Measurements from ENCODE around the gene VN1R5.

VN1R5 gene

DNA sequence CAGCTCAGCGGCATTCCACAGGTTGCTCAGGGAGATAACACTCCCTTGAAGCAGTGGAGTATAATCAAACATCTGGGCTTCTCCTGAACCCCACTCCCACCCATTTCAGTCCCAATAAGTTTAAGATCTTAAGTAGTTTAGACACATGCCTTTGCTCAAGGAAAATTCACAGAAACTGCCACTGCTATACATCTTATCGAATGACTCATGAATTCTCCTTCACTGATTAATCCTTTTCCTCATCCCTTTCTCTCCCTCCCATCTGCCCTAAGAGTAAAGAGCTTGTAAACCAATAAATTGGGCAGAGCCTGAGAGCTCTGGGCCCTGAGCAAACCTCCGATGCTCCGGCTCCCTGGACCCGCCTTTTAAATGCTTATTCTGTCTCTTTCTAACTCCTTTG, 10.2 kb downstream of the VN1R5 start:
- no peak overlapping the region for H3K27ac ChIP-seq
- TF ChIP-seq, protein P1, sequence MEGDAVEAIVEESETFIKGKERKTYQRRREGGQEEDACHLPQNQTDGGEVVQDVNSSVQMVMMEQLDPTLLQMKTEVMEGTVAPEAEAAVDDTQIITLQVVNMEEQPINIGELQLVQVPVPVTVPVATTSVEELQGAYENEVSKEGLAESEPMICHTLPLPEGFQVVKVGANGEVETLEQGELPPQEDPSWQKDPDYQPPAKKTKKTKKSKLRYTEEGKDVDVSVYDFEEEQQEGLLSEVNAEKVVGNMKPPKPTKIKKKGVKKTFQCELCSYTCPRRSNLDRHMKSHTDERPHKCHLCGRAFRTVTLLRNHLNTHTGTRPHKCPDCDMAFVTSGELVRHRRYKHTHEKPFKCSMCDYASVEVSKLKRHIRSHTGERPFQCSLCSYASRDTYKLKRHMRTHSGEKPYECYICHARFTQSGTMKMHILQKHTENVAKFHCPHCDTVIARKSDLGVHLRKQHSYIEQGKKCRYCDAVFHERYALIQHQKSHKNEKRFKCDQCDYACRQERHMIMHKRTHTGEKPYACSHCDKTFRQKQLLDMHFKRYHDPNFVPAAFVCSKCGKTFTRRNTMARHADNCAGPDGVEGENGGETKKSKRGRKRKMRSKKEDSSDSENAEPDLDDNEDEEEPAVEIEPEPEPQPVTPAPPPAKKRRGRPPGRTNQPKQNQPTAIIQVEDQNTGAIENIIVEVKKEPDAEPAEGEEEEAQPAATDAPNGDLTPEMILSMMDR (IDR thresholded peaks at IDR 0.05) = no peak
- H3K9me3 ChIP-seq = no peaks in the 10 kb centered on the region
- no peaks in the 10 kb centered on the region for H3K36me3 ChIP-seq
- H3K27me3 ChIP-seq = no peaks in the 10 kb centered on the region
- no peaks in the 10 kb centered on the region for H3K4me1 ChIP-seq (ENCODE audit: control insufficient read depth in 1 of 2, insufficient read depth in 1 of 2, low read depth in 1 of 2, low read length in 1 of 2)
- no peak overlapping the region for H3K4me3 ChIP-seq (ENCODE audit: low read depth in 1 of 2, low read length in 1 of 2)

DNA sequence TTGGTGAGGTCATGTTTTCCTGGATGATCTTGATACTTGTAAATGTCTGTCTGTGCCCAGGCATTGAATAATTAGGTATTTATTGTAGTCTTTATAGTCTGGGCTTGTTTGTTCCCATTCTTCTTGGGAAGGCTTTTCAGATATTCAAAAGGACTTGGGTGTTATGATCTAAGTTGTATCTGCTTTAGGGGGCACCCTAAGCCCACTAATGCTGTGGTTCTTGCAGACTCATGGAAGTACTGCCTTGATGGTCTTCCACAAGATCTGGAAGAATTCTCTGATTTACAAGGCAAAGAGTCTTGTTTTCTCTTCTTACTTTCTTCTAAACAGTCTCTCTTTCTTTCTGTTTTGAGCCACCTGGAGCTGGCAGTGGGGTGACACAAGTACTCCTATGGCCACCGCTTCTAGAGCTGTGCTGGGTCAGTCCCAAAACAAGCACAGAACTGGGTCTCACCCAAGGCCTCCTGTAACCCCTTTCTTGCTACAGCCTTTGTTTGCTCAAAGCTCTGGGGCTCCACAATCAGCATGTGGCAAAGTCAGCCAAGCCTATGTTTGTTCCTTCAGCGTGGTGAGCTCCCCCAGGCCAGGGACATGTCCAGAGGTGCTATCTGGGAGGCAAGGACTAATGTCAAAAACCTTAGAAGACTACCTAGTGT, 12.6 kb downstream of the VN1R5 start:
- Histone ChIP-seq H3K4me3 (ENCODE audit: low read depth in 1 of 2, low read length in 1 of 2) (no peak overlapping the region), H3K9me3 (no peaks in the 10 kb centered on the region), H3K4me1 (ENCODE audit: control insufficient read depth in 1 of 2, insufficient read depth in 1 of 2, low read depth in 1 of 2, low read length in 1 of 2) (no peaks in the 10 kb centered on the region), H3K27me3 (no peaks in the 10 kb centered on the region), H3K27ac (no peak overlapping the region), H3K36me3 (no peaks in the 10 kb centered on the region)
- TF ChIP-seq, protein P1 (IDR thresholded peaks at IDR 0.05) = no peak

DNA sequence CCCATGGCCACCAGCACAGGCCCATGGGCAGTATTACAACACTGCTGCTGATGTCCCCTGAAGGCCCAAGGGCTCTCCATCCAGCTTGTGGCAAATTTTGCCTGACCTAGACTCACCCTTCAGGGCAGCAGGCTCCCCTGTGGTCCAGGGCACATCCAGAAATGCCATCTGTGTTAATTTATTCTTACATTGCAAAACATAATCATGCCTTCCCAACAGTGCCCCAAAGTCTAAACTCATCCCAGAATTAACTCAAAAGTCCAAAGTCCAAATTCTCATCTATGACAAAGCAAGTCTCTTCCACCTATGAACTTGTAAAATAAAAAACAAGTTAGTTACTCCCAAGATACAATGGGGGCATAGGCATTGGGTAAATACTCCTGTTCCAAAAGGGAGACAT, 13.3 kb downstream of the VN1R5 start:
- Histone ChIP-seq H3K4me3 (ENCODE audit: low read depth in 1 of 2, low read length in 1 of 2) (no peak overlapping the region), H3K27me3 (no peaks in the 10 kb centered on the region), H3K9me3 (no peaks in the 10 kb centered on the region), H3K4me1 (ENCODE audit: control insufficient read depth in 1 of 2, insufficient read depth in 1 of 2, low read depth in 1 of 2, low read length in 1 of 2) (no peaks in the 10 kb centered on the region), H3K27ac (no peak overlapping the region), H3K36me3 (no peaks in the 10 kb centered on the region)
- TF ChIP-seq, protein P1 (IDR thresholded peaks at IDR 0.05) = no peak

DNA sequence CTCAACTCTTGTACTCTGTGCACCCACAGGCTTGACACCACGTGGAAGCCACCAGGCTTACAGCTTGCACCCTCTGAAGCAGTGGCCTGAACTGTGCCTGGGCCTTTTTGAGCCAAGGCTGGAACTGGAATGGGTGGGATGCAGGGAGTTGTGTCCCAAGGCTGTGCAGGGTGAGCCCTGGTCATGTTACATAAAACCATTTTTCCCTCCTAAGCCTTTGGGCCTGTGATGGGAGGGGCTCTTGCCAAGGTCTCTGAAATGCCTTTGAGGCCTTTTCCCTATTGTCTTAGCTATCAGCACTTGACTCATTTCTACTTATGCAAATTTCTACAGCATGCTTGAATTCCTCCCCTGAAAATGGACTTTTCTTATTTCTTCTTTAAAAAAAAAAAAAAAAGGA, 14.1 kb downstream of the VN1R5 start:
- Histone ChIP-seq H3K36me3 (no peaks in the 10 kb centered on the region), H3K4me1 (ENCODE audit: control insufficient read depth in 1 of 2, insufficient read depth in 1 of 2, low read depth in 1 of 2, low read length in 1 of 2) (no peaks in the 10 kb centered on the region), H3K27ac (no peak overlapping the region), H3K9me3 (no peaks in the 10 kb centered on the region), H3K27me3 (no peaks in the 10 kb centered on the region), H3K4me3 (ENCODE audit: low read depth in 1 of 2, low read length in 1 of 2) (no peak overlapping the region)
- TF ChIP-seq, protein P1 (IDR thresholded peaks at IDR 0.05) = no peak

DNA sequence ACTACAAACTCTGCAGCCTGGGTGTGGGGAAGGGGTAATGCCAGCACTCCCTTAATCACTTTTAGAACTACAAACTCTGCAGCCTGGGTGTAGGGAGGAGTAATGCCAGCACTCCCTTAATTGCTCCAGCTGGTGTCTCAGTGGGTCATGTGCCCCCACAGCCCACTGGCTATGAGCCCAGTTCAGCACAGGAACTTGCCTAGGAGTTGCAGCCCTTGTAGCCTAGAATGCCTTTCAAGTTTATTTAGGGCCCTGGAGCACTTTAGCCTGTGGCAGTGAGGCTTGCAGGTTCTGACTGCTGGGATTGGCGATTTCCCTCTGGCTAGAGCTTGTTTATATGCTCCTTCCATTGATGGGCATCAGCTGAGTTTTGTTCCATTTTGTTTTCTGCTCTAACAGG, 17.1 kb downstream of the VN1R5 start:
- Histone ChIP-seq H3K9me3 (no peaks in the 10 kb centered on the region), H3K4me3 (ENCODE audit: low read depth in 1 of 2, low read length in 1 of 2) (no peak overlapping the region), H3K27me3 (no peaks in the 10 kb centered on the region), H3K4me1 (ENCODE audit: control insufficient read depth in 1 of 2, insufficient read depth in 1 of 2, low read depth in 1 of 2, low read length in 1 of 2) (no peaks in the 10 kb centered on the region), H3K27ac (no peak overlapping the region), H3K36me3 (no peaks in the 10 kb centered on the region)
- TF ChIP-seq, protein P1 (IDR thresholded peaks at IDR 0.05) = no peak
